HG02840 (cell line): Measurements from ENCODE around the gene PRSS23.
"Not testable (repeated sequence)": the region's sequence is repeated elsewhere in the genome, so short reads cannot be mapped to it uniquely, and the experiment has no call there.

Experiments used
- ATAC-seq: cut with Tn5 transposase; IDR thresholded peaks from one replicate; pipeline ENCODE4 v1.9.1; 2021; ENCODE audit warnings: mild to moderate bottlenecking, moderate library complexity, moderate number of reproducible peaks; ENCODE audit not compliant: unreplicated experiment, low FRiP score

The PRSS23 gene

GRCh38 chr11:86800076-86800959, at the start of gene PRSS23:
TSS of gene PRSS23 (plus strand) at chr11:86800542. CDS start at chr11:86807644, 7,102 bp downstream.
- ATAC-seq = no peak

- no peak for ATAC-seq
Observed at GRCh38 chr11:86753459-86753858, 46.9 kb upstream of the PRSS23 start.

GRCh38 chr11:86755146-86755545, 45.2 kb upstream of the PRSS23 start:
- no peak for ATAC-seq

- ATAC-seq = no peak
Observed at GRCh38 chr11:86758171-86758570, 42.2 kb upstream of the PRSS23 start.

- ATAC-seq = no peak
Observed at GRCh38 chr11:86760577-86760976, 39.8 kb upstream of the PRSS23 start.

- no peak for ATAC-seq
Observed at GRCh38 chr11:86761978-86762377, 38.4 kb upstream of the PRSS23 start.

- ATAC-seq = no peak
Observed at GRCh38 chr11:86765203-86765602, 35.1 kb upstream of the PRSS23 start.

- no peak for ATAC-seq
Observed at GRCh38 chr11:86765878-86766277, 34.5 kb upstream of the PRSS23 start.

GRCh38 chr11:86769219-86769618, 31.1 kb upstream of the PRSS23 start:
- ATAC-seq = no peak

GRCh38 chr11:86770473-86771027, 29.8 kb upstream of the PRSS23 start:
- not testable (repeated sequence) for ATAC-seq

- no peak for ATAC-seq
Observed at GRCh38 chr11:86772999-86773398, 27.3 kb upstream of the PRSS23 start.

- no peak for ATAC-seq
Observed at GRCh38 chr11:86773513-86774252, 26.7 kb upstream of the PRSS23 start.

- no peak for ATAC-seq
Observed at GRCh38 chr11:86774417-86774816, 25.9 kb upstream of the PRSS23 start.

- ATAC-seq = no peak
Observed at GRCh38 chr11:86775361-86775760, 25.0 kb upstream of the PRSS23 start.

- ATAC-seq = no peak
Observed at GRCh38 chr11:86781546-86781945, 18.8 kb upstream of the PRSS23 start.

- ATAC-seq = no peak
Observed at GRCh38 chr11:86782742-86783141, 17.6 kb upstream of the PRSS23 start.

- ATAC-seq = no peak
Observed at GRCh38 chr11:86783661-86784060, 16.7 kb upstream of the PRSS23 start.

GRCh38 chr11:86784241-86784681, 16.1 kb upstream of the PRSS23 start:
- no peak for ATAC-seq

GRCh38 chr11:86785576-86785975, 14.8 kb upstream of the PRSS23 start:
- no peak for ATAC-seq

- no peak for ATAC-seq
Observed at GRCh38 chr11:86787018-86787536, 13.3 kb upstream of the PRSS23 start.

GRCh38 chr11:86787656-86788055, 12.7 kb upstream of the PRSS23 start:
- no peak for ATAC-seq
